GM18505 (cell line): ENCODE measurements around the gene ACSL5.
"Not testable (repeated sequence)": the region's sequence is repeated elsewhere in the genome, so short reads cannot be mapped to it uniquely, and the experiment has no call there.

Experiments
- ATAC-seq: cut with Tn5 transposase; IDR thresholded peaks from one replicate; pipeline ENCODE4 v1.9.1; 2021; ENCODE audit not compliant: unreplicated experiment
- POLR2A ChIP-seq: IDR thresholded peaks from 4 replicates; pipeline ENCODE4 v1.6.1; 2011; ENCODE audit warnings: borderline replicate concordance; ENCODE audit not compliant: insufficient read depth, insufficient read length; ENCODE audit errors: extremely low read depth

The ACSL5 gene

GRCh38 chr10:112434988-112435619 is 61.2 kb downstream of the ACSL5 start:
- no peak for TF ChIP-seq POLR2A
- ATAC-seq, result no peak

GRCh38 chr10:112438356-112438755 is 64.4 kb downstream of the ACSL5 start:
- ATAC-seq, result no peak
- no peak for TF ChIP-seq POLR2A

GRCh38 chr10:112441520-112441919 is 67.6 kb downstream of the ACSL5 start:
- ATAC-seq, result no peak
- no peak for TF ChIP-seq POLR2A

GRCh38 chr10:112442063-112442462 is 68.1 kb downstream of the ACSL5 start:
- no peak for TF ChIP-seq POLR2A
- no peak for ATAC-seq

GRCh38 chr10:112446055-112446854 is 72.3 kb downstream of the ACSL5 start:
- no peak for ATAC-seq
- TF ChIP-seq POLR2A, result no peak

GRCh38 chr10:112446855-112447619 is 73.1 kb downstream of the ACSL5 start, which contains the start of the genes VTI1A and ZDHHC6:
Gene VTI1A, plus strand, starts transcription at chr10:112447215. Its CDS starts 159 bp downstream, at chr10:112447374.
Gene ZDHHC6, minus strand, starts transcription at chr10:112446914. Its CDS starts 1,478 bp downstream, at chr10:112445436.
- TF ChIP-seq POLR2A, result peak; percentile 96
- peak; percentile 86 for ATAC-seq

GRCh38 chr10:112447620-112447928 is 73.7 kb downstream of the ACSL5 start:
- no peak for TF ChIP-seq POLR2A
- no peak for ATAC-seq

- no peak for TF ChIP-seq POLR2A
- ATAC-seq, result no peak
Measured at GRCh38 chr10:112448888-112449287, 75.0 kb downstream of the ACSL5 start.

GRCh38 chr10:112454910-112455779 is 81.2 kb downstream of the ACSL5 start:
- TF ChIP-seq POLR2A, result no peak
- ATAC-seq, result no peak

GRCh38 chr10:112456533-112456932 is 82.6 kb downstream of the ACSL5 start:
- no peak for ATAC-seq
- no peak for TF ChIP-seq POLR2A

- TF ChIP-seq POLR2A, result no peak
- no peak for ATAC-seq
Measured at GRCh38 chr10:112460366-112460765, 86.5 kb downstream of the ACSL5 start.

- ATAC-seq, result no peak
Measured at GRCh38 chr10:112461029-112461887, 87.3 kb downstream of the ACSL5 start.

GRCh38 chr10:112464074-112464473 is 90.2 kb downstream of the ACSL5 start:
- not testable (repeated sequence) for ATAC-seq

More at GRCh38 chr10:112461029-112461887, 87.3 kb downstream of the ACSL5 start:
- TF ChIP-seq POLR2A, result no peak
